GM18507 (cell line): Measurements from ENCODE around the gene SLFN5.

Experiments
- DNase-seq: peaks from one replicate; pipeline ENCODE4 v3.0.0; 2011; ENCODE audit warnings: low read depth; ENCODE audit not compliant: insufficient read length; ENCODE audit errors: extremely low spot score
- FAIRE-seq: peaks from 2 replicates; lab custom pipeline; 2011; peaks lifted over from hg19 to GRCh38; lab: Jason Lieb, UNC

Gene SLFN5

GRCh38 chr17:35322749-35323148, 79.9 kb downstream of the SLFN5 start:
- DNase-seq (no peak), FAIRE-seq (no peak)
